ENCODE data around the gene ACKR3.

Gene ACKR3

DNA sequence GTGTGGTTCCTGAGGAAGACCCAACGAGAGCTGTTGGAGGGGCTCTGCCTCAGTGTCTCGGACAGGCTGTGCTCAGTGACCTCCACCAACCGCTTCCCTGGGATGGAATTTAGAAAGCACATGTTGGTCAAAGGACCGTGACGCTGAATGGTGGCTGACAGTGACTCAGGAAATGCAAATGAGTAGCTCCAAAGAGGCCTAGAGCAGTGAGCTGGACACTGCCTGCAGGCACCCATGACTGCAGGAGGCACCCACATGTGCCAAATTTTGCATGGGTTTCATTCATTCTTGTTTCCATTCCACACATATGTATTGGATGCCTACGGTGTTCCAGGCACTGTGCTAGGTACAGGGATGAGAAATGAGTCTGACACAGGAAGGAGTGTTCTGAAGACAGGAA is 46.4 kb downstream of the ACKR3 start:
- H3K4me1 ChIP-seq (ENCODE audit: insufficient read depth, low read length) = no peaks in the 10 kb centered on the region
- no peaks in the 10 kb centered on the region for H3K27me3 ChIP-seq (ENCODE audit: insufficient read depth, low read length)
- no peak overlapping the region for H3K9ac ChIP-seq (ENCODE audit: low read depth, low read length)
- H3K4me3 ChIP-seq (ENCODE audit: low read length) = no peak overlapping the region
- no peak overlapping the region for H3K27ac ChIP-seq (ENCODE audit: low read depth, low read length)
- H3K36me3 ChIP-seq (ENCODE audit: insufficient read depth, low read length) = no peaks in the 10 kb centered on the region
- no peaks in the 10 kb centered on the region for H3K9me3 ChIP-seq (ENCODE audit: insufficient read depth, low read depth, low read length)
- 96% methylated on average over 6 of the region's 6 CpGs for WGBS

DNA sequence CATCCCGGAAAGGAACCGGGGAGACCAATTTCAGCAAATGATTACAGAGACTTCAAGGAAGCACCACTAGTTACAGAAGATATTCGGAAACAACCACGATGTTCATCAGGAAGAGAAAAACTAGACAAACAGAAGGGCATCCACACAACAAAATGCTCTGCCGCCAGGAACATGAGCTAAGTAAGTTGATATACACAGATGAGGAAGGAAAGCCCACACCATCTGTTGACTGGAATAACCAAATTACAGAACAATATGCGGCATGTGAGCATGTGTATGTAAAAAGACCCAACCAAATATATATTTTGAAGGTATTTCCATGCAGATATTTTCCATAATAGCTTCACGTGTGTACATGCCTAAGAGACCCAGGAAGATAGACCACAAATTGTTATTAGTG is 47.0 kb downstream of the ACKR3 start:
- no peaks in the 10 kb centered on the region for H3K36me3 ChIP-seq (ENCODE audit: insufficient read depth, low read length)
- H3K9me3 ChIP-seq (ENCODE audit: insufficient read depth, low read depth, low read length) = no peaks in the 10 kb centered on the region
- no peak overlapping the region for H3K27ac ChIP-seq (ENCODE audit: low read depth, low read length)
- H3K27me3 ChIP-seq (ENCODE audit: insufficient read depth, low read length) = no peaks in the 10 kb centered on the region
- no peaks in the 10 kb centered on the region for H3K4me1 ChIP-seq (ENCODE audit: insufficient read depth, low read length)
- WGBS = 100% methylated on average over 6 of the region's 7 CpGs
- no peak overlapping the region for H3K9ac ChIP-seq (ENCODE audit: low read depth, low read length)
- H3K4me3 ChIP-seq (ENCODE audit: low read length) = no peak overlapping the region

DNA sequence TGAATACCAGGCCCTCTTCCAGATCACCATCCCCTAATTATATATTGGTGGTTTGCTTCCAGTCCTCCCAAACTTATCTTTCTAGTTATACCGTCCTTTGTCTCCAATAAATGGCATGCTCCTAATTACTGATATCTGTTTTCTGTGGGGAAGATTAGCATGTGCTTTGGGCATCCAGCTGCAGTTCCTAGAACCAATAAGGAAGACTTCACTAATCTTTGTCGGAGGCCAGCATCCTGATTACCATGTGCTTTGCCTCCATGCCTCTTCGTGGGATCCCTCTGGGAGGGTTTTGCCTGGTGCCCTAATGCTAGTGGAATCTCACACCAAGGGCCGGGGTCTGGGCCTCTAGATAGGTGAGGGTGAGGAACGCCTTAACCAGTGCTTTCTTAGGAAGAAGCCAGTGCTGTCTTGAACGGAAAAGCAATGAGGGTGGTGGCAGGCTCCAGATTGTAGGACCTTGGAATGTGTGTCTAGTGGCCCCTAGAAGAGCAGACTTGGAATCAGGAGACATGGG is 47.7 kb downstream of the ACKR3 start:
- Histone ChIP-seq H3K27ac (ENCODE audit: low read depth, low read length) (no peak overlapping the region), H3K4me1 (ENCODE audit: insufficient read depth, low read length) (no peaks in the 10 kb centered on the region), H3K9ac (ENCODE audit: low read depth, low read length) (no peak overlapping the region), H3K4me3 (ENCODE audit: low read length) (no peak overlapping the region), H3K36me3 (ENCODE audit: insufficient read depth, low read length) (no peaks in the 10 kb centered on the region), H3K27me3 (ENCODE audit: insufficient read depth, low read length) (no peaks in the 10 kb centered on the region), H3K9me3 (ENCODE audit: insufficient read depth, low read depth, low read length) (no peaks in the 10 kb centered on the region)
- WGBS = 84% methylated on average over 5 of the region's 6 CpGs

DNA sequence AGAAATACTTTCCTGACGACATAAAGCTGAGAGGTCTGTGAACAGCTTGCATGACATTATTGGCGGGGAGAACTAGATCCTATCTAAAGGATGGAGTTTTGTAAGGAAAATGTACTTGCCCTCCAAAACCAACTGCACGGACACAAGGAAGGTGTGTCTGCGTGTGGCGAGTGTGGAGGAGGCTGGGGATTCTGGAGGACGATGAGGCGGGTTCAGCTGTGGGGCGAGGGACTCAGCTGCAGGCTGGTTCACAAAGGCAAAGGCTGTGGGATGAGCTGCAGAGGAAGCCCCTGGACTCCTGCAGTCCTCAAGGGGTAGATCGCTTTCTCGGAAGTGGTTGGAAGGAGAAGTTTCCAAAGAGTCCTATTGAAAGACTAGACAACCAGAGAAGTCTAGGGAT is 48.2 kb downstream of the ACKR3 start:
- WGBS = 93% methylated on average over 10 of the region's 10 CpGs

DNA sequence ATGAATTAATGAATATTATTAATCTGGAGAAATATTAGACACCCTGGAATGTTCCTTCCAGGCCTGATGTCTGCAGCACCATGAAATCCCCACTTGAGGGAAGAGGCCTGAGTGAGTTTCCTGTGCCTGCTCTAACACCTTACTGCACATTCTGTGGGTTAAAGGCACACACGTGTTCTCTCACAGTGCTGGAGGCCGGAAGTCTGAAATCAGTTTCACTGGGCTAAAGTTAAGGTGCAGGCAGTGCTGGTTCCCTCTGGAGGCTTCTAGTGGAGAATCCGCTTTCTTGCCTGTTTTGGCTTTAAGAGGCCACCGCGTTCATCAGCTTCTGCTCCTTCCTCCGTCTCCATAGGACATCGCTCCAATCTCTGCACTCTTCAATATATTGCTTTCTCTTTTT is 48.7 kb downstream of the ACKR3 start:
- Histone ChIP-seq H3K27me3 (ENCODE audit: insufficient read depth, low read length) (no peaks in the 10 kb centered on the region), H3K4me3 (ENCODE audit: low read length) (no peak overlapping the region), H3K9ac (ENCODE audit: low read depth, low read length) (no peak overlapping the region), H3K36me3 (ENCODE audit: insufficient read depth, low read length) (no peaks in the 10 kb centered on the region), H3K9me3 (ENCODE audit: insufficient read depth, low read depth, low read length) (no peaks in the 10 kb centered on the region), H3K27ac (ENCODE audit: low read depth, low read length) (no peak overlapping the region), H3K4me1 (ENCODE audit: insufficient read depth, low read length) (no peaks in the 10 kb centered on the region)
- 92% methylated on average over 7 of the region's 7 CpGs for WGBS

More for the DNA sequence above, 48.2 kb downstream of the ACKR3 start:
- H3K4me1 ChIP-seq (ENCODE audit: insufficient read depth, low read length) = no peaks in the 10 kb centered on the region
- H3K36me3 ChIP-seq (ENCODE audit: insufficient read depth, low read length) = no peaks in the 10 kb centered on the region
- H3K27me3 ChIP-seq (ENCODE audit: insufficient read depth, low read length) = no peaks in the 10 kb centered on the region
- no peak overlapping the region for H3K4me3 ChIP-seq (ENCODE audit: low read length)
- H3K27ac ChIP-seq (ENCODE audit: low read depth, low read length) = no peak overlapping the region
- H3K9me3 ChIP-seq (ENCODE audit: insufficient read depth, low read depth, low read length) = no peaks in the 10 kb centered on the region
- no peak overlapping the region for H3K9ac ChIP-seq (ENCODE audit: low read depth, low read length)

DNA sequence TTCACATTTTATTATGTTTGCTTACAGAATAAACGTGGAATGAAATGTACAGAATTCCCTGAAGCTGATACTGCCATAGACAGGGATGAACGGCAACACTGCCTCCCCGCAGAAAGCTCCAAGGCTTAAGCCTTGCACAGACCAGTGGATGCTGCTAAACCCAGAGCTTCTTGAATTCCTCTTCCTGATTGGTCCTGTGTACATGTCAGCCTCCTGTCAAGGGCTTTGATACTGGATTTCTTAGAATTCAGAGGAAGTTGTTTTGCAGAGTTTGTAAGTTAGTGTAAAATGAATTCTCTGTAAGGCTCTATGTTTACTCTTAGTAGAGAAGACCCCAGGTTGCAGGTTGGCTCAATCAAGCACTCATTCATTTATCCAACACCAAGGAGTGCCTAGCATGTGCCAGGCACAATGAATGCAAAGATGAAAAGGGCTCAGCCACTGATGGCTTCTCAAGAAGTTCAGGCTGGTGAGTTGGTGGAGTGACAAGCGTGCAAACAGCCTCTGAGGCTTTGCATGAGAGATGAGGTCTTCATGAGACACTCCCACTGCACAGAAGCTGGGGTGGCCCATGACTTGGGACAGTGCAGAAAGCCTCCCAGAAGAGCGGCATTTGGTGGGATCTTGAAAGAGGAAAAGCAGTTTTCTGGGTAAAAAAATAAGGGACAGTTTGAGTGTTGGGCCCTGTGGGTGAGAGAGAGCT is 50.4 kb downstream of the ACKR3 start:
- no peaks in the 10 kb centered on the region for H3K36me3 ChIP-seq (ENCODE audit: insufficient read depth, low read length)
- no peak overlapping the region for H3K9ac ChIP-seq (ENCODE audit: low read depth, low read length)
- 94% methylated on average over 5 of the region's 5 CpGs for WGBS
- no peak overlapping the region for H3K27ac ChIP-seq (ENCODE audit: low read depth, low read length)
- H3K9me3 ChIP-seq (ENCODE audit: insufficient read depth, low read depth, low read length) = no peaks in the 10 kb centered on the region
- no peak overlapping the region for H3K4me3 ChIP-seq (ENCODE audit: low read length)
- H3K4me1 ChIP-seq (ENCODE audit: insufficient read depth, low read length) = no peaks in the 10 kb centered on the region
- H3K27me3 ChIP-seq (ENCODE audit: insufficient read depth, low read length) = no peaks in the 10 kb centered on the region

DNA sequence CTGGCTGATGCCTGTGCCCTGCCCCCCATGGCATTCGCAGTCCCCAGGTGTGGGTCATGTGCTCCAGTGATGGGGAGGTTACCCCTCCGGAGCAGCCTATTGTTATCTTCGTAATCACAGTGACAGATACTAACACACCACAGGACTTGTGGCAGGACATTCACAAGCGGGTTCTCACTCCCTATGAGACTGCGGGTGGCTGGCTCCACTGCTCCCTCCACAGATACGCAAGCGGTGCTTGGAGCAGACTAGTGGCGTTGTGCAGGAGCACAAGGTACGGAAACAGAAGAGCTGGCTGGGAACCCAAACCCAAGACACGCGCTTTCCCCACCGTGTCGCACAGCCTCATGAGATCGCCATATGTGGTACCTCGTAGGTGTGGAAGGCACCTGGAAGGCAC is 52.2 kb downstream of the ACKR3 start:
- no peaks in the 10 kb centered on the region for H3K4me1 ChIP-seq (ENCODE audit: insufficient read depth, low read length)
- no peak overlapping the region for H3K27ac ChIP-seq (ENCODE audit: low read depth, low read length)
- no peaks in the 10 kb centered on the region for H3K27me3 ChIP-seq (ENCODE audit: insufficient read depth, low read length)
- H3K4me3 ChIP-seq (ENCODE audit: low read length) = no peak overlapping the region
- WGBS = 91% methylated on average over 15 of the region's 15 CpGs
- H3K9ac ChIP-seq (ENCODE audit: low read depth, low read length) = no peak overlapping the region
- no peaks in the 10 kb centered on the region for H3K9me3 ChIP-seq (ENCODE audit: insufficient read depth, low read depth, low read length)
- H3K36me3 ChIP-seq (ENCODE audit: insufficient read depth, low read length) = no peaks in the 10 kb centered on the region

DNA sequence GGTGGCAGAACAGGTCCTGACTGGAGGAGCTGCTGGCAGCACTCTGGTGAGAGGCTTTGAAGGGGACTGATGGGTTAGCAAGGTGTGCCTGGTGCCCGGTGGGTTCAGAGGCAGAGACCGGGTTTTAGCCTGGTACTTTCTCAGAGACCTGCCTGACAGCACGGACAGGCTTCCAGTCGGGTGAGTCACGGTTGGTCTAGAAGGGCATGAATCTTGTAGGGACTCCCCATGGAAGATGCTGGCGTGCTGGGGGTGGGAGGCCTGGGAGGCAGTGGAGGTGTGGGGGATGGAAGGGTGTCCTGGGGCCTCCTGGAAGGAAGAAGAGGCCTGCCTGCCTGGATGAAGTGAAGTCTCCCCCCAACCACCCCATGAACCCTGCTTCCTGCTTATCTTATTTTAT is 52.6 kb downstream of the ACKR3 start:
- 93% methylated on average over 6 of the region's 6 CpGs for WGBS
- H3K9ac ChIP-seq (ENCODE audit: low read depth, low read length) = no peak overlapping the region
- no peaks in the 10 kb centered on the region for H3K36me3 ChIP-seq (ENCODE audit: insufficient read depth, low read length)
- no peak overlapping the region for H3K4me3 ChIP-seq (ENCODE audit: low read length)
- no peaks in the 10 kb centered on the region for H3K9me3 ChIP-seq (ENCODE audit: insufficient read depth, low read depth, low read length)
- no peaks in the 10 kb centered on the region for H3K4me1 ChIP-seq (ENCODE audit: insufficient read depth, low read length)
- H3K27me3 ChIP-seq (ENCODE audit: insufficient read depth, low read length) = no peaks in the 10 kb centered on the region
- H3K27ac ChIP-seq (ENCODE audit: low read depth, low read length) = no peak overlapping the region

DNA sequence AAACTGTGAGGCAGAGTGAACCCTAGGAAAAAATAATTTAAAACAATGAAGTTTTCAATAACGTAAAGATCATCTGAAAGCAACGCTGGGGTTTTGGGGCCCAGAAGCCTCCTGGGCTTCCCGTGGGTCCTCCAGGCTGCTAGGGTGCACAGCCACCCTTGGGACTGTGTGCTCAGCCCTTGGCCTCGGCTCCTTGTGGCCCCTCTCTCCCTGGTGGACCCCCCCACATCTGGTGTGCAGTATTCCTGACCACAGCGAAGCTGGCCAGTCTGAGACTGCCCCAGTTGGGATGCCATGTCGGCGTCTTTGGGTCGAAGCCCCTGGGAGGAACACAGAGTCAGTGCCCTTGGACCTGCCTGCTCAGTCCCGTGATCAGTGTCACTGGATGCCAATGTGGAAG is 53.0 kb downstream of the ACKR3 start:
- no peak overlapping the region for H3K9ac ChIP-seq (ENCODE audit: low read depth, low read length)
- 91% methylated on average over 9 of the region's 9 CpGs for WGBS
- H3K4me1 ChIP-seq (ENCODE audit: insufficient read depth, low read length) = no peaks in the 10 kb centered on the region
- H3K4me3 ChIP-seq (ENCODE audit: low read length) = no peak overlapping the region
- no peak overlapping the region for H3K27ac ChIP-seq (ENCODE audit: low read depth, low read length)
- H3K27me3 ChIP-seq (ENCODE audit: insufficient read depth, low read length) = no peaks in the 10 kb centered on the region
- H3K9me3 ChIP-seq (ENCODE audit: insufficient read depth, low read depth, low read length) = no peaks in the 10 kb centered on the region
- H3K36me3 ChIP-seq (ENCODE audit: insufficient read depth, low read length) = no peaks in the 10 kb centered on the region

DNA sequence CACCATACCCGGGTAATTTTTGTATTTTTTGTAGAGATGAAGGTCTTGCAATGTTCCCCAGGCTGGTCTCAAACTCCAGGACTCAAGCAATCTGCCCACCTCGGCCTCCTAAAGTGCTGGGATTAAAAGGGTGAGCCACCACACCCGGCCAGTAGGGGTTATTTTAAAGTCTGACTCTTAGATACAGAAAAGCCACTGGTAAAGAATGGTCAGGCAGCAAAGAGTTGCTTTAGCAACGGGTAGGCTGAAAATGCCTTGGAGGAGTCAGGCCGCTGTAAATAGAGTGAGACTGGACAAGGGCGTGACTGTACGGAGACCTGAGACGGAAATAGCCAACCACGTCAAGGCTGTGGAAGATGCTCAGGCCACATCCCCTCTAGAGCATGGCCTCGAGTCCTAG is 54.2 kb downstream of the ACKR3 start:
- Histone ChIP-seq H3K9me3 (ENCODE audit: insufficient read depth, low read depth, low read length) (no peaks in the 10 kb centered on the region), H3K4me1 (ENCODE audit: insufficient read depth, low read length) (no peaks in the 10 kb centered on the region), H3K27me3 (ENCODE audit: insufficient read depth, low read length) (no peaks in the 10 kb centered on the region), H3K9ac (ENCODE audit: low read depth, low read length) (no peak overlapping the region), H3K36me3 (ENCODE audit: insufficient read depth, low read length) (no peaks in the 10 kb centered on the region), H3K27ac (ENCODE audit: low read depth, low read length) (no peak overlapping the region), H3K4me3 (ENCODE audit: low read length) (no peak overlapping the region)
- 90% methylated on average over 10 of the region's 10 CpGs for WGBS

DNA sequence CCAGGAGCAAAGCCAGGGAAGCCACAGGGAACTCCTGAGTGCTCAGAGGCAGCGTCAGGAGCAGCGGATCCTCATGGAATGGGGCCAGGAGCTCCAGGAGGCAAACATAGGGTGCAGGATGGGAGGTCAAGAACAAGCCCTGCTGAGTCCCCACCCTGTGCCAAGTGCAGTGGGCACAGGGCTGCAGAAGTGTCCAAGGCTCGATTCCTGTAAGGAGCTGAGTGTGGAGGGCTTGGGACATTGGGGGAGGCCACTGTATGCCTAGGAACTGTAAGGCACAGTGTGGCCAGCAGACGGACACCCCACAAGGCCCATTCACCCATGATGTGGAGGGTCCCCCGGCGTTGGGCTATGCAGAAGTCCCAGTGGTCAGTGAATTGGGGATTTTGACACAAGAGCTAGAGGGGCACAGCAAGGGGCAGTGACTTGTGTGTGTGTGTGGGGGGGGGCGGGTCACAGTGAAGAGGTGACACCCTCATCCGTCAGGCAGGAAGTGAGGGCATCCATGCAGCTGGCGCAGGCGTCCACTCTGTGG is 55.6 kb downstream of the ACKR3 start:
- no peak overlapping the region for H3K4me3 ChIP-seq (ENCODE audit: low read length)
- no peaks in the 10 kb centered on the region for H3K9me3 ChIP-seq (ENCODE audit: insufficient read depth, low read depth, low read length)
- H3K27me3 ChIP-seq (ENCODE audit: insufficient read depth, low read length) = no peaks in the 10 kb centered on the region
- H3K27ac ChIP-seq (ENCODE audit: low read depth, low read length) = no peak overlapping the region
- H3K4me1 ChIP-seq (ENCODE audit: insufficient read depth, low read length) = no peaks in the 10 kb centered on the region
- H3K9ac ChIP-seq (ENCODE audit: low read depth, low read length) = no peak overlapping the region
- 96% methylated on average over 10 of the region's 10 CpGs for WGBS
- no peaks in the 10 kb centered on the region for H3K36me3 ChIP-seq (ENCODE audit: insufficient read depth, low read length)

Measured in HUES64 (cell line).